GM21576 (cell line): ENCODE measurements around the gene SPTY2D1.
"Not testable (repeated sequence)": the region's sequence is repeated elsewhere in the genome, so short reads cannot be mapped to it uniquely, and the experiment has no call there.

Source experiments
- ATAC-seq: cut with Tn5 transposase; IDR thresholded peaks from one replicate; pipeline ENCODE4 v1.9.1; 2021; ENCODE audit warnings: mild to moderate bottlenecking, moderate library complexity; ENCODE audit not compliant: unreplicated experiment

Gene SPTY2D1, protein sequence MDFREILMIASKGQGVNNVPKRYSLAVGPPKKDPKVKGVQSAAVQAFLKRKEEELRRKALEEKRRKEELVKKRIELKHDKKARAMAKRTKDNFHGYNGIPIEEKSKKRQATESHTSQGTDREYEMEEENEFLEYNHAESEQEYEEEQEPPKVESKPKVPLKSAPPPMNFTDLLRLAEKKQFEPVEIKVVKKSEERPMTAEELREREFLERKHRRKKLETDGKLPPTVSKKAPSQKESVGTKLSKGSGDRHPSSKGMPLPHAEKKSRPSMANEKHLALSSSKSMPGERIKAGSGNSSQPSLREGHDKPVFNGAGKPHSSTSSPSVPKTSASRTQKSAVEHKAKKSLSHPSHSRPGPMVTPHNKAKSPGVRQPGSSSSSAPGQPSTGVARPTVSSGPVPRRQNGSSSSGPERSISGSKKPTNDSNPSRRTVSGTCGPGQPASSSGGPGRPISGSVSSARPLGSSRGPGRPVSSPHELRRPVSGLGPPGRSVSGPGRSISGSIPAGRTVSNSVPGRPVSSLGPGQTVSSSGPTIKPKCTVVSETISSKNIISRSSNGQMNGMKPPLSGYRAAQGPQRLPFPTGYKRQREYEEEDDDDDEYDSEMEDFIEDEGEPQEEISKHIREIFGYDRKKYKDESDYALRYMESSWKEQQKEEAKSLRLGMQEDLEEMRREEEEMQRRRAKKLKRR

DNA sequence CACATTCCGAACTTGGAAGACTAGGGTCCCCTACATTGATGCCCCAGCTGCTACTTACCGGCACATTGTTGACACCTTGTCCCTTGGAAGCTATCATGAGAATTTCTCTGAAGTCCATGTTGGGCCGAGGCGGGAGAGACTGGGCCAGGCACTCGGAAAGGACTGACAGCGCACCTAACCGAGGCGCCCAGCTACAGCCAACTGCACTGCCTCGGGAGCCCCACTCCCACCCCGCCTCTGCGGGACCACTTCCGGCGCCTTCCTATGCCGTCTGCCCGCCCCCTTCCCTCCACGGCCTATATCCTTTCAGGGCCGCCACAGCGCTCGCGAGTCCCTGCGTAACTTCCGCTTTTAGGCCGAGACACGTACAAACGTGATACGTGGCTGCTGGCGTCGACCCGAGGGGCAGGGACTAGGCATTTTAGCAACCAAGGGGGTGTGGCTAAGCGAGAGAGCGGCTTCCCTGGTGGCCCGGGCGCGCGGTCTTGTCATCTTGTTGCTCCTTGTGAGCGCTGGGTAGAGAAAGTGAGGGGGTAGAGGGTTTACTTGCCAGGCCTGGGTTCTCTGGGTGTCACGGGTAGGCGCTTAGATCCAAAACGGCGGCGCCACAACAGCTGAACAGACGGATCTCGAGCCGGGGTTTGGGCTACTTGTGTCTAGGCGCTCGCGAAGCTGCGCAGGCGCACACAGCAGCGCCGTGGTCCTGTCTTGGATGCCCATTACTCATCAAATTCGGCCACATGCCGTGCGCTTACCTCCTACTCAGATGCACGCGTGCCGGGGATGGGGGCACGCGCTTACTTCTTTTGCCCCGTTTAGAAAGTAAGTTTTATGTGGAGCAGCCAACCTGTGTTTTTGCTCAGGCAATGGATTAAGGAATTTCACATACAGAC lies at the start of gene SPTY2D1:
Gene SPTY2D1, minus strand, starts transcription at position 203 of the 893 bp plus-strand sequence. Its CDS starts 85 bp downstream, at position 118.
- peak; percentile 96 for ATAC-seq

DNA sequence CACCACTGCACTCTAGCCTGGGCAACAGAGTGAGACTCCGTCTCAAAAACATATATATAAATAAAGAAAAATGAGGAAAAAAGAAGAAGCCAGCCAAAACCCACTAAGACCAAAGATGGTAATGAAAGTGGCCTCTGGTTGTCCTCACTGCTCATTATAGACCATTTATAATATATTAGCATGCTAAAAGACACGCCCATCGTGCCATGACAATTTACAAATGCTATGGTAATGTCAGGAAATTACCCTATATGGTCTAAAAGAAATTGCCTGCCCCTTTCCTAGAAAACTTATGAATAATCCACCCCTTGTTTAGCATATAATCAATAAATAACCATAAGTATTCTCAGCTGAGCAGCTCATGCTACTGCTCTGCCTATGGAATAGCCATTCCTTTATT lies 48.3 kb upstream of the SPTY2D1 start:
- ATAC-seq = no peak

DNA sequence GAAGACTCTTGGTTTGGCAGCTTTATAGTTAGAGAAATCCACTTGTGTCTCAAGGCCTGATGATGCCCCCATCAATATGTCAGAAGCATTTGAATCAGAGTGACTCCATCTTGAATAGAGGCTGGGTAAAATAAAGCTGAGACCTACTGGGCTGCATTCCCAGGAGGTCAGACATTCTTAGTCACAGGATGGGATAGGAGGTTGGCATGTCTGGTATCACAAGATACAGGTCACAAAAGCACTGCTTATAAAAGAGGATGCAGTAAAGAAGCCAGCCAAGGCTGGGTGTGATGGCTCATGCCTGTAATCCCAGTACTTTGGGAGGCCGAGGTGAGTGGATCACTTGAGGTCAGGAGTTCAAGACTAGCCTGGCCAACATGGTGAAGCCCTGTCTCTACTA lies 47.8 kb upstream of the SPTY2D1 start:
- not testable (repeated sequence) for ATAC-seq

DNA sequence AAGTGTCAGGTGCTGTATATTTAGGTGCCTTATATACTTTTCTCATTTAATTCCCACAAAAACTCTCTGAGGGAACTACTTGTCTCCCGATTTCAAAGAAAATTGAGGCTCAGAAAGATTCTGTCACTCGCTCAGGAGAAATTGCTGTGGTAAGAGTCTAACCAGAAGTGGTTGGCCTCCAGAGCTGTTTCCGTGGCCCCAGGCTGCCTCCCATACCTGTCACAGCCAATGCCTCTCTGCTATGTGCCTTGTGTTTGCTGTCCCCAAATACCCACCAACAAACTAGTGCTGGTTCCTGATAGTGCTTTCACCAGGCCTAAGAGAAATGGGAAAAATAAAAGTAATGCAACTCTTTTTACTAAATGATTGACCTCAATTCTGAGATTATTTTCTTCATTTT lies 43.4 kb upstream of the SPTY2D1 start:
- ATAC-seq = no peak

DNA sequence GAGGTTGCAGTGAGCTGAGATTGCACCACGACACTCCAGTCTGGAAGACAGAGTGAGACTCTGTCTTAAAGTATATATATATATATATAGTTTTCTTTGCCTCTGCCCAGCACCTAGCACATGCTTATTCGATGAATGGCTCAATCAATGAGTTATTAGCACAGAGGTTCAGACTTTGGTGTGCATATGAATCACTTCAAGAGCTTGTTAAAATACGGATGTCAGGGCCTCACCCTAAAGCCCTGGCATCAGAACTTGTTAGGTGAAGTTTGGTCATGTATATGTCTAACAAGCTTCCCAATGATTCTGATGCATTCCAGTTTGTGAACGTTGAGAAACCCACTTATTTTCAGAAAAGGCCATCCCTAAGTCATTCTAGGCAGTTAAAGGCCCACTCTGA lies 42.7 kb upstream of the SPTY2D1 start:
- ATAC-seq = no peak

DNA sequence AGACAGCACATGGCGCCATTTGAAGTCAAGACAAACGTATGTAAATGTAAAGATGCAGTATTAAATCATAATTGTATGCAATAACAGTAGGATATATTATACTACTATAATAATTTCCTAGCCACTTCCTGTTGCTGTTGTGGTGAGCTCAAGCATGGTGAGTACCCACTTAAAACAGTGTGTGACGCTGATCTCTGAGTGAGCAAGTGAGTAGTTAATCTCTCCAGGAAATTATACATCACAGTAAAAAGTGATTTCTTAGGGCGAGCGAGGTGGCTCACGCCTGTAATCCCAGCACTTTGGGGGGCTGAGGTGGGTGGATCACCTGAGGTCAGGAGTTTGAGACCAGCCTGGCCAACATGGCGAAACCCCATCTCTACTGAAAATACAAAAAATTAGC lies 38.1 kb upstream of the SPTY2D1 start:
- ATAC-seq = not testable (repeated sequence)

DNA sequence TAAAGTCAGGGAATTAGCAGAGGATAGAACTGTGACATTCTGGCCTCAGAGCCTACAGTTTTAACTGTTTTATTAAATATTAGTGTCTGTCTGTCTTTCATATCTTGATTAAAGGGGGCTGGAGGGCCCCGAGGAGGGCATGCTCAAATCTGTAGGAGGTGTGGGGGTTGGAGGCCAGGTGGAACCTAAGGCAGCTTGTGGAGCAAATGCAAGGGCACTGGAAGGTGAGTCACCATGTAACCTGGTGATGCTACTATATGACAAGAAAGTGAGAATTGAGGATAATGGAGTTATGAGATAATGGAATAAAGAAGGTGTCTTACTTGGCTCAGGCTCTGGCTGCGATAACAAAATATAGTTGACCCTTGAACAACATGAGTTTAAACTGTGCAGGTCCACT lies 37.1 kb upstream of the SPTY2D1 start:
- ATAC-seq = no peak

DNA sequence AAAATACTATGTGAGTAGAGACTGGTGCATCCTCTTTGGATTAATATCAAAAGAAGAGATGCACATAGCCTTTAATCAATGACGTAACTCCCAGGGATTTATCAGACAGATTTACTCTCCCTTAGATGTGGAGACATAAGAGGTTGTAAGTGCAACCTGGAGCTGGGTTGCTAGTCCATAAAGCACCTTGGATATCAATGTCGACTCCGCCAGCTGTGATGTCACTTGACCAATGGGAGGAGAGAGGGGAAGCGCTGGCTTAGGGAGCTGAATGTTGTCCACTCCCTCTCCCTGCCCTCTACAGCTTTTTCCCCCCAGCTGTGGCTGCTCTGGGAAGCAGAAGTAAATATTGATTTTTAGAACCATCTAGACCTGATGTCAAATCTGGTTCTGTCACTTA lies 35.6 kb upstream of the SPTY2D1 start:
- no peak for ATAC-seq

DNA sequence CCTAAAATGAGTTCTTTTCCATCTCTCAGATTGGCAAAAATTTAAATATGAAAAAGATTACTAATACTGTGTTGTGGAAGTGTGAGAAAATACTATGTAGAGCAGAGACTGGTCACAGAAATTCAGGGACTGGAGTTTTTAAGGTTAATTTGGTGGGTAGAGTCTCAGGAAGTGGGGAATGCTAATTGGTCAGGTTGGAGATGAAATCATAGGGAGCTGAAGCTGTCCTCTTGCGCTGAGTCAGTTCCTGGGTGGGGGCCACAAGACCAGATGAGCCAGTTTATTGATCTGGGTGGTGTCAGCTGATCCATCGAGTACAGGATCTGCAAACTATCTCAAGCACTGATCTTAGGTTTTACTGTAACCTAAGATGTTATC lies 35.1 kb upstream of the SPTY2D1 start:
- ATAC-seq = no peak

DNA sequence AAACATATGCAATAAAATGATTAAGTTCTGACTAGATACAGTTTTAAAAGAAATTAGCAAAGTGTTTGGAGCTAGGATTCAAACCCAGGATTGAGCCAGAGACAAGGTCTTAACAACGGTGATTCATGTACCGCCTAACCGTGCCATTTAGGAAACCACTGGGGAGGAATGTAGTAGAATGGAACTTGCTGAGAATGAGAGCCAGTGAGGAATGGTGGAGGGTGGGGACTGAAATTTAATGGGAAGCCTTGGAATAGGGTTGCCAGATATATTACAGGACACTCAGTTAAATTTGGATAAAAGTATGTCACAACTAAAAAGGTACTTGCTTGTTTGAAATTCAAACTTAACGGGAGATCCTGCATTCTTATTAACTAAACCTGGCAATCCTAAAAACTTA lies 34.0 kb upstream of the SPTY2D1 start:
- no peak for ATAC-seq

DNA sequence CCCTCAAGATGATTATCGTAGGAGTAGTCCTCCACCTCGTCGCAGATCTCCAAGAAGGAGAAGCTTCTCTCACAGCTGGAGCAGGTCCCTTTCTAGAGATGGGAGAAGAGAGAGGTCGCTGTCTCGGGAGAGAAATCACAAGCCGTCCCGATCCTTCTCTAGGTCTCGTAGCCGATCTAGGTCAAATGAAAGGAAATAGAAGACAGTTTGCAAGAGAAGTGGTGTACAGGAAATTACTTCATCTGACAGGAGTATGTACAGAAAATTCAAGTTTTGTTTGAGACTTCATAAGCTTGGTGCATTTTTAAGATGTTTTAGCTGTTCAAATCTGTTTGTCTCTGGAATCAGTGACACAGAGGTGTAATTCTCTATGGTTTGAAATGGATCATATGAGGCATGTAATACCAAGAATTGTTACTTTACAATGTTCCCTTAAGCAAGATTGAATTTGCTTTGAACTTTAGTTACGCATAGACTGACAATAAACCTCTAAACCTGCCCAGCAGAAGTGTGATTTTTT lies 31.3 kb upstream of the SPTY2D1 start:
- ATAC-seq = not testable (repeated sequence)

DNA sequence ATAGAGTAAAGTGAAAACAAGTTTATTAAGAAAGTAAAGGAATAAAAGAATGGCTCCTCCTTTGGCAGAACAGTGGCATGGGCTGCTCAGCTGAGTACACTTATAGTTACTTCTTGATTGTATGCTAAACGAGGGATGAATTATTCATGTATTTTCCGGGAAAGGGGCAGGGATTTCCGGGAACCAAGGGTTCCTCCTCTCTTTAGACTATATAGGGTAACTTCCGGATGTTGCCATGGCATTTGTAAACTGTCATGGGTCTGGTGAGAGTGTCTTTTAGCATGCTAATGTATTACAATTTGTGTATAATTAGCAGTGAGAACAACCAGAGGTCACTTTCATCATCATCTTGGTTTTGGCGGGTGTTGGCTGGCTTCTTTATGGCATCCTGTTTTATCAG lies 23.5 kb upstream of the SPTY2D1 start:
- no peak for ATAC-seq

DNA sequence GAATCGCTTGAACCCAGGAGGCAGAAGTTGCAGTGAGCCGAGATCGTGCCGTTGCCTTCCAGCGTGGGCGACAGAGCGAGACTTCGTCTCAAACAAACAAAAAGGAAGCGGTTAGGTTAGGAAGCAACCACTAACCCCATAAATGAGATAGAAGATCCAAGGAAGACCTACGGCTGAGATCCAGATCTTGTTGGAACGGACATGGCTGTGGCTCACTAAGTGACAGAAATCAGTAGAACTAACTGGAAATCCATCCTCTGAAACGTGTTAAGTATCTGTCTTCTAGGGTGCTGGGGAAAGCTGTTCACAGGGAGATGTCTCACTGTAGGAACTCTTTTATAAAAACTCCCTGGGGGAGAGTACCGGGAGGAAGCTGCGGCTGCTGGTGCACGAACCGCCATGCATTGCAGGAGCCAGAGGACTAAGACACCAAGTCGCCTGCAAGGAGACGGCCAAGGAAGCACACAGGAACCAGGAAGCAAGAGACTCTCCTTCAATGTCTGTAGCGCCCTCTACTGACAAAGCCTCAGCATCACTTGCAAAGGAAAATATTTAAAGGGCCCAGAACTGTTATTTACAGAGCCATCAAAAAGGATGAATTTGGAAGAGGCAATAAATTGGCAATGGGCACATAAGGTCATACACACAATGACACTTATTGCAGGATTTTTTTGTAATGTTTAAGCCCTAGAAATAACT lies 16.9 kb upstream of the SPTY2D1 start:
- ATAC-seq = peak; percentile 75

DNA sequence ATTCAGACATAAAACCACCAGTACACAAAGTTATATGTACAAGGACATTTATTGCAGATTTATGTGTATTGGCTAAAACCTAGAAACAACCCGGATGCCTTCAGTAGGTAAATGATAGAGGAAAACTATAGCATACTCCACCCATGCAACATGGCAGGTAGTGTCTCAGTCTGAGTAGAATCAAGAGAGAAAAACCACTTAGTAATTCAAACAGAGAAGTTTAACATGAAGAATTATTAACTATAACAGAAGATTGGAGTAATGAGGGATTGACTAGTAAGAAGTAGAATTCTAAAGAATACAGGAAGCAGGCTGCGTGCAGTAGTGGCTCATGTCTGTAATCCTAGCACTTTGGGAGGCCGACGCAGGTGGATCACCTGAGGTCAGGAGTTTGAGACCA lies 16.2 kb upstream of the SPTY2D1 start:
- ATAC-seq = no peak

DNA sequence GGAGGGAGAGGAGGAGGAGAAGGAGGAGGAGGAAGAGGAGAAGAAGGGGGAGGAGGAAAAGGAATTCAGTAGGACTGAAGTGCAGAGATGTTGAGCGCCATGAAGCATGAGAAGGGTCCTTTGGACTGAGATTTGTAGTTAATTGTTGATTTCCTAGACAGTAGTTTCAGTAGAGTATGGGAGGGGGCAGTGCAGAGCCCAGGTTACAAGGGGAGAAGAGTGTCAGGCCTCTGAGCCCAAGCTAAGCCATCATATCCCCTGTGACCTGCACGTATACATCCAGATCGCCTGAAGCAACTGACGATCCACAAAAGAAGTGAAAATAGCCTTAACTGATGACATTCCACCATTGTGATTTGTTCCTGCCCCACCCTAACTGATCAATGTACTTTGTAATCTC lies 8.9 kb upstream of the SPTY2D1 start:
- not testable (repeated sequence) for ATAC-seq

DNA sequence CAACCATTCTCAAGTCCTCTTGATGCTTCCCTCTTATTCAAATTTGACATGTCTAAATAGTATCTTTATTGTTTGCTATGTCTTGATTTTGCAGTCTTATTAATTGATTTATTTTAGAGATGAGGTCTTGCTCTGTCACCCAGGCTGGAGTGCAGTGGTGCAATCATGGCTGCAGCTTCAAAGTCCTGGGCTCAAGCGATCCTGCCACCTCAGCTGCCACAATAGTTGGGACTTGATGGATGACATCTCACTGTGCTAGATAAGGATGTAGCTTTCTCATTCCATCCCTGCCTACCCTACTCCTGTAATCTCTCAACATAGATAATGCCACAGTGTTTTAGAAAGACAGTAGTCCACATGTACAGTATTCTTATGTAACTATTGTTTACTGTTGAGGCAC lies 7.5 kb upstream of the SPTY2D1 start:
- no peak for ATAC-seq

DNA sequence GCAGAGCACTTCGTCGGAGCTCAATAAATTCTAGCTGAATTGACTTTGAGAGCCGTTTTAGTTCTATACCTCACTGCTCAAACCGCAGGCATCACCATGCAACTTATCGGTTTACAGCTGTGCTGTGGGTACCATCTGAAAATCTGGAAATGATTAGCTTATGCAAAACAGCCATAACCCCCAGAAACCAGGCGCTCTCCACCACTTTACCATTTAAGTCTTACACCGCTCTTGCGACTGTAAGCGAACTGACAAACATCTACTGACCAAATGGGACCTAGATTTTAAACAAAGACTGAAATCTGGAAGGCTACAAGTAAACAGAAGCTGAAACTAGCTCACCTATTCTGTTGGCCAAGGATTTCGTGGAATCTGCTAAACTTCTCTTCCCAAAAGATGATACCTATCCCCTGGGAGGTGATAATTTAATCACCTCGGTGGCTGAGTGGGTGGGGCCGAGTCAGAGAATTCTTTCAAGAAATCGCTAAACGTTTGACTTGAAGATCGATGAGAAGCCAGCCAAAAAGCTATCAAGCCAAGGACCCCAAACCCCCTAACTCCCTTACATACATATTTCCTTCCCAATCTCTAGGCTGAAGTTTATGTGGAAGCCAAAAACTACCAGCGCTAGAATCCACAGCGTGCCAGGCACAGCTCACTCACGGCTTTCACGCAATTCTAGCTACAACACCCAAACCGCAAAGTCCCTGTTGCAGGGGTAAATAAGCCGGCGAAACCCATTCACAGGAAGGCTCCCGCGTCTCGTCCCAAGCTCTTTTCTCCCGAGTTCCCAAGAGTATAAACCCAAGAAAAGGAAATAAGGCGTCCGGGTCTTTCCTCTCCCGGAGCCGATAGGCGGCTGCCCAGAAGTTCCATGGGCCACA lies 644 bp downstream of the SPTY2D1 start:
- peak; percentile 55 for ATAC-seq

DNA sequence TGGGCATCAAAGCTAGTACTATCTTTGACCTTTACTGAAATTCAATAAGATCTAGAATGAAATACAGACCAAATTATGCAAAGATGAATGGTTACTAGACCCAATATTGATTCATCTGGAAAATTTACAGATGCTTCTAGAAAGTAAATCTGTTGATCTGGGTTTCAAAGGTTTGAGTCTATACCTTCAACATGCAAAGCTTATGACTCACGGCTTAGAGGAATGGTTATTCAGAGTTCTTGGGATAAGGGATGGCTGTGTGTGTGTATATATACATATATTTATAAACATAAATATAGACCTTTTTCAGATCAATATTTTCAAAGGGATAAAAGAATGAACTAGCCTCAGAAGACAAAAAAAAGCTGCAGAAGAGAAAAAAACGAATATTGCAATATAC lies 1.3 kb downstream of the SPTY2D1 start:
- ATAC-seq = no peak

DNA sequence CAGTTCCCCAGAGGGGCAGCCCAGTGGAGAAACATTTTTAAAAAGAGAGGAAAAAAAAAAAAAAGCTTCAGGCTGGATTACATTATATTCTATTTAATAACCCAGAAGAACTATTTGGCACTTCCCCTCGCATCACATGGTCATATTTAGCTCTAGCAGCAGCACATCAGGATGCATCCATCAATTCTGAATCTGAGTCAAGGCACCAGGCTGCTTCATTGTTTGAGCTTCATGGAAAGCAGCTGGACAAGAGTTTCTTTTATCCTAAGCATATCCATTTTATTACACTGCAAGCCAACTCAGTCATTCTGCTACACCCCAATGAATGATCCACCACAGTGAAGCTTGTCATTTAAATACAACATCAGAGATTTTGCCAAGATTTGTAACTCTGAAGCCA lies 10.0 kb downstream of the SPTY2D1 start:
- ATAC-seq = no peak

DNA sequence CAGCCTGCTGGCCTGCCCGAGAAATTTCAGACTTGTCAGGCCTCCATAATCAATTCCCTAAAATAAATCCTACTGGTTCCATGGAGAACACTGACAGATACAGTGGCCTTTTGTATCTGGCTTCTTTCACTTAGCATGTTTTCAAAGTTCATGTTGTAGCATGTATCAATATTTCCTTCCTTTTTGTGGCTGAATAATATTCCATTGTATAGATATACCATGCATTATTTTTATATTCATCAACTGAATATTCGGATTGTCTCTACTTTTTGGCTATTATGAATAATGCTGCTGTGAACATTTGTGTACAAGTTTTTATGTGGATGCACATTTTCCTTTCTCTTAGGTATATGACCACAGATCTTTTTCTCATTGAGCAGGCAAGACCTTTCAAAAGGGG lies 10.4 kb downstream of the SPTY2D1 start:
- no peak for ATAC-seq
